ENCODE results near the gene H6PD.

H6PD gene

GRCh38 chr1:9319789-9320519 lies 85.4 kb downstream of the H6PD start:
- no peak for DNase-seq
